ENCODE data around the gene RPS24. TPM values are rescaled to one million over a fixed set of nuclear protein-coding genes. Genes with fewer than 3 reads are reported as not detected.
A peak's percentile ranks its signal among the peaks of the same experiment; 100 is the strongest.
"Not testable (repeated sequence)": the region's sequence is repeated elsewhere in the genome, so short reads cannot be mapped to it uniquely, and the experiment has no call there.

The RPS24 gene
- total RNA-seq, 1 experiment from 2014 or later, result 1,553 TPM

DNA sequence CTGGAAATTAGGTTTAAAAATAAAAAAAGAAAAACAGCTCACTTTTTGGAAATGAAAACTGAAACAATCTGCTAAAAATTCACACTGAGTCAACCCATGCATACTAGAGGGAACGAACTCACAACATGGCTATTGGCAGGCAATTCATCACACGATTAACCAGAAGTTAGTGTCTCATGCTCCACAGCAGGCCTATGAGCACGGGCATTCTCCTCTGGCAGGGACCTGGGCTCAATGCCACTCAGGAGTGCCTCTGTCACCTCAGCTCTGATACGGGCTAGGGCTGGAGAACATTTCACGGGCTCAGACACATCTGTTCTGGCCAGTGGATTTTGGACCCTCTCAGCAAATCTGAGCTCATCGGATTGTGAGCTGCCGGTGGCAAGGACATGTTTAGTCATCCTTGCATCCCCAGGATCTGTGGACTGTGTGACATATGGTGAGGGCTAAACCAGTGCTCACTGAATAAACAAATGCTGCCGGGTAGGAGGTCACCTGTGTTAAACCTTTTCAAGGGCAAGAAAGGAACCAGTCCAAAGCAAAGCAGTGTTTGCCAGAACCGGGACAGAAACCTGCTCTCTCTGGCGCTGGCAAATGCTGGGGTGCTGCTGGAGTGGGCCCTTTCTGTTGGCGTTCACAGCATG, 44.5 kb upstream of the RPS24 start:
- Histone ChIP-seq H3K9me3 (ENCODE audit: low read depth, low read length, poor library complexity, severe bottlenecking) (no peaks in the 10 kb centered on the region), H3K27ac (ENCODE audit: low read depth, low read length, poor library complexity, severe bottlenecking) (no peak overlapping the region), H3K27me3 (replicated peaks; ENCODE audit: insufficient read depth, low read depth, low read length, poor library complexity) (no peaks in the 10 kb centered on the region), H3K36me3 (ENCODE audit: insufficient read depth, low read length, poor library complexity, severe bottlenecking) (peaks cover 70% of the 10 kb centered on the region), H3K4me1 (ENCODE audit: insufficient read depth, low read length, poor library complexity, severe bottlenecking) (peaks cover 15% of the 10 kb centered on the region), H3K4me3 (ENCODE audit: low read depth, low read length, poor library complexity, severe bottlenecking) (no peak overlapping the region)
- ChIA-PET CTCF (no interaction called here), POLR2A (ENCODE audit: low non-redundant PET) (no interaction called here)
- DNase-seq (ENCODE audit: low spot score), result no peak
- no TSS peak for BruUV-seq (replicated peaks)
- TF ChIP-seq, protein P1, sequence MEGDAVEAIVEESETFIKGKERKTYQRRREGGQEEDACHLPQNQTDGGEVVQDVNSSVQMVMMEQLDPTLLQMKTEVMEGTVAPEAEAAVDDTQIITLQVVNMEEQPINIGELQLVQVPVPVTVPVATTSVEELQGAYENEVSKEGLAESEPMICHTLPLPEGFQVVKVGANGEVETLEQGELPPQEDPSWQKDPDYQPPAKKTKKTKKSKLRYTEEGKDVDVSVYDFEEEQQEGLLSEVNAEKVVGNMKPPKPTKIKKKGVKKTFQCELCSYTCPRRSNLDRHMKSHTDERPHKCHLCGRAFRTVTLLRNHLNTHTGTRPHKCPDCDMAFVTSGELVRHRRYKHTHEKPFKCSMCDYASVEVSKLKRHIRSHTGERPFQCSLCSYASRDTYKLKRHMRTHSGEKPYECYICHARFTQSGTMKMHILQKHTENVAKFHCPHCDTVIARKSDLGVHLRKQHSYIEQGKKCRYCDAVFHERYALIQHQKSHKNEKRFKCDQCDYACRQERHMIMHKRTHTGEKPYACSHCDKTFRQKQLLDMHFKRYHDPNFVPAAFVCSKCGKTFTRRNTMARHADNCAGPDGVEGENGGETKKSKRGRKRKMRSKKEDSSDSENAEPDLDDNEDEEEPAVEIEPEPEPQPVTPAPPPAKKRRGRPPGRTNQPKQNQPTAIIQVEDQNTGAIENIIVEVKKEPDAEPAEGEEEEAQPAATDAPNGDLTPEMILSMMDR (conservative IDR thresholded peaks at IDR 0.05; ENCODE audit: low read depth, low read length), result no peak
- TF ChIP-seq EZH2 (IDR thresholded peaks at IDR 0.05; ENCODE audit: borderline replicate concordance, low read depth, low read length, poor library complexity, severe bottlenecking), result no peak
- intact Hi-C loops (cut with micrococcal nuclease; ENCODE audit: unreplicated experiment), result no loop called here

- intact Hi-C loops (cut with micrococcal nuclease; ENCODE audit: unreplicated experiment), result no loop called here
- no peak for TF ChIP-seq EZH2 (IDR thresholded peaks at IDR 0.05; ENCODE audit: borderline replicate concordance, low read depth, low read length, poor library complexity, severe bottlenecking)
- TF ChIP-seq, protein P1 (conservative IDR thresholded peaks at IDR 0.05; ENCODE audit: low read depth, low read length), result no peak
- peak; percentile 9 for DNase-seq (ENCODE audit: low spot score)
- no peak overlapping the region for H3K4me3 ChIP-seq (ENCODE audit: low read depth, low read length, poor library complexity, severe bottlenecking)
- POLR2A ChIA-PET (ENCODE audit: low non-redundant PET), result no interaction called here
- no TSS peak for BruUV-seq (replicated peaks)
- no peaks in the 10 kb centered on the region for H3K27me3 ChIP-seq (replicated peaks; ENCODE audit: insufficient read depth, low read depth, low read length, poor library complexity)
- no peak overlapping the region for H3K27ac ChIP-seq (ENCODE audit: low read depth, low read length, poor library complexity, severe bottlenecking)
- CTCF ChIA-PET, result no interaction called here
- H3K36me3 ChIP-seq (ENCODE audit: insufficient read depth, low read length, poor library complexity, severe bottlenecking), result peaks cover 50% of the 10 kb centered on the region
- no peaks in the 10 kb centered on the region for H3K9me3 ChIP-seq (ENCODE audit: low read depth, low read length, poor library complexity, severe bottlenecking)
- H3K4me1 ChIP-seq (ENCODE audit: insufficient read depth, low read length, poor library complexity, severe bottlenecking), result no peaks in the 10 kb centered on the region
These were observed 40.0 kb upstream of the RPS24 start for GRCh38 chr10:77993620-77994019.

- H3K27ac ChIP-seq (ENCODE audit: low read depth, low read length, poor library complexity, severe bottlenecking); CTCF ChIA-PET; H3K9me3 ChIP-seq (ENCODE audit: low read depth, low read length, poor library complexity, severe bottlenecking); H3K4me3 ChIP-seq (ENCODE audit: low read depth, low read length, poor library complexity, severe bottlenecking); DNase-seq (ENCODE audit: low spot score); POLR2A ChIA-PET (ENCODE audit: low non-redundant PET); BruUV-seq (replicated peaks); H3K4me1 ChIP-seq (ENCODE audit: insufficient read depth, low read length, poor library complexity, severe bottlenecking); H3K27me3 ChIP-seq (replicated peaks; ENCODE audit: insufficient read depth, low read depth, low read length, poor library complexity); intact Hi-C loops (cut with micrococcal nuclease; ENCODE audit: unreplicated experiment): not testable (repeated sequence)
- H3K36me3 ChIP-seq (ENCODE audit: insufficient read depth, low read length, poor library complexity, severe bottlenecking), result peaks cover 47% of the 10 kb centered on the region
These were observed 34.9 kb upstream of the RPS24 start for GRCh38 chr10:77998780-77999179.

- no TSS peak for BruUV-seq (replicated peaks)
- DNase-seq (ENCODE audit: low spot score), result no peak
- no peak overlapping the region for H3K4me3 ChIP-seq (ENCODE audit: low read depth, low read length, poor library complexity, severe bottlenecking)
- no peaks in the 10 kb centered on the region for H3K4me1 ChIP-seq (ENCODE audit: insufficient read depth, low read length, poor library complexity, severe bottlenecking)
- H3K27ac ChIP-seq (ENCODE audit: low read depth, low read length, poor library complexity, severe bottlenecking), result no peak overlapping the region
- CTCF ChIA-PET, result no interaction called here
- POLR2A ChIA-PET (ENCODE audit: low non-redundant PET), result no interaction called here
- H3K9me3 ChIP-seq (ENCODE audit: low read depth, low read length, poor library complexity, severe bottlenecking), result no peaks in the 10 kb centered on the region
- H3K36me3 ChIP-seq (ENCODE audit: insufficient read depth, low read length, poor library complexity, severe bottlenecking), result peaks cover 58% of the 10 kb centered on the region
- TF ChIP-seq, protein P1 (conservative IDR thresholded peaks at IDR 0.05; ENCODE audit: low read depth, low read length), result no peak
- H3K27me3 ChIP-seq (replicated peaks; ENCODE audit: insufficient read depth, low read depth, low read length, poor library complexity), result no peaks in the 10 kb centered on the region
- intact Hi-C loops (cut with micrococcal nuclease; ENCODE audit: unreplicated experiment), result no loop called here
These were observed 33.5 kb upstream of the RPS24 start for GRCh38 chr10:78000206-78000605.

Measured in A673 (cell line).